SK-N-MC (cell line): ENCODE data around the gene ATP13A5.

ENCODE experiments used
- DNase-seq: peaks from one replicate; pipeline ENCODE4 v3.0.0-alpha.2; 2011; ENCODE audit warnings: low read depth, low spot score
- H3K27ac ChIP-seq: fragments of 200-600 bp; sonication (generic); 2 replicates; pipeline ENCODE4 v1.5.1; 2016; ENCODE audit warnings: mixed run types
- H3K36me3 ChIP-seq: fragments of 200-600 bp; sonication (generic); 2 replicates; pipeline ENCODE4 v1.6.1; 2017; ENCODE audit warnings: antibody characterized with exemption, low read length, mixed read lengths; ENCODE audit not compliant: insufficient read depth
- H3K4me3 ChIP-seq: fragments of 200-600 bp; sonication (generic); 2 replicates; pipeline ENCODE4 v1.5.1; 2016
- H3K9ac ChIP-seq: fragments of 200-600 bp; sonication (generic); 2 replicates; pipeline ENCODE4 v1.8.0; 2017; ENCODE audit warnings: mixed run types, mixed read lengths; ENCODE audit not compliant: insufficient read length
- H3K9me3 ChIP-seq: fragments of 200-600 bp; sonication (generic); 2 replicates; pipeline ENCODE4 v1.6.1; 2017; ENCODE audit warnings: low read depth, mild to moderate bottlenecking, antibody characterized with exemption, low read length, moderate library complexity, mixed read lengths
- EZH2 ChIP-seq: fragments of 200-600 bp; sonication (generic); IDR thresholded peaks from one replicate; pipeline ENCODE4 v1.6.1; 2017; ENCODE audit warnings: antibody characterized with exemption
- FOXP2 ChIP-seq: optimal IDR thresholded peaks from 2 replicates; pipeline ENCODE3; 2011; ENCODE audit warnings: mild to moderate bottlenecking, moderate library complexity; ENCODE audit not compliant: insufficient read depth; ENCODE audit errors: extremely low read length, control extremely low read depth
- POLR2AphosphoS5 ChIP-seq: IDR thresholded peaks from 2 replicates; pipeline ENCODE4 v1.6.1; 2012; ENCODE audit warnings: mild to moderate bottlenecking, low read depth, low read length, borderline replicate concordance

The ATP13A5 gene

GRCh38 chr3:193240850-193241706 is 137.5 kb downstream of the ATP13A5 start, which contains the start of gene PLAAT1:
TSS of gene PLAAT1 (plus strand) at chr3:193241222. CDS start at chr3:193255651, 14,429 bp downstream.
- H3K9me3 ChIP-seq = no peaks in the 10 kb centered on the region
- H3K36me3 ChIP-seq = no peaks in the 10 kb centered on the region
- H3K9ac ChIP-seq = peak within 1 kb of the TSS; percentile 63
- TF ChIP-seq EZH2 (no peak), POLR2AphosphoS5 (peak; percentile 53)
- H3K27ac ChIP-seq = peak within 1 kb of the TSS; percentile 12; the same call in 1 of the 2 replicates
- H3K4me3 ChIP-seq = peak within 1 kb of the TSS; percentile 79
- DNase-seq = no peak

- H3K4me3 ChIP-seq = peak overlapping the region; percentile 79
- H3K9ac ChIP-seq = peak overlapping the region; percentile 63
- no peak overlapping the region for H3K27ac ChIP-seq
- TF ChIP-seq POLR2AphosphoS5 (no peak), FOXP2 (no peak), EZH2 (no peak)
- no peaks in the 10 kb centered on the region for H3K9me3 ChIP-seq
- no peak for DNase-seq
- H3K36me3 ChIP-seq = no peaks in the 10 kb centered on the region
These were observed 138.1 kb downstream of the ATP13A5 start for GRCh38 chr3:193240436-193240849.

- Histone ChIP-seq H3K9me3 (no peaks in the 10 kb centered on the region), H3K36me3 (no peaks in the 10 kb centered on the region), H3K27ac (peak overlapping the region; percentile 6; the same call in 1 of the 2 replicates), H3K9ac (no peak overlapping the region), H3K4me3 (peak overlapping the region; percentile 37)
- TF ChIP-seq FOXP2 = no peak
- TF ChIP-seq EZH2 = no peak
- TF ChIP-seq POLR2AphosphoS5 = no peak
- no peak for DNase-seq
These were observed 141.5 kb downstream of the ATP13A5 start for GRCh38 chr3:193237030-193237429.

- H3K36me3 ChIP-seq = no peaks in the 10 kb centered on the region
- no peaks in the 10 kb centered on the region for H3K9me3 ChIP-seq
- TF ChIP-seq FOXP2 = no peak
- no peak for TF ChIP-seq EZH2
- no peak for TF ChIP-seq POLR2AphosphoS5
- H3K9ac ChIP-seq = no peak overlapping the region
- no peak for DNase-seq
- peak overlapping the region; percentile 6; the same call in 1 of the 2 replicates for H3K27ac ChIP-seq
- H3K4me3 ChIP-seq = peak overlapping the region; percentile 37
These were observed 142.0 kb downstream of the ATP13A5 start for GRCh38 chr3:193236599-193236998.

- TF ChIP-seq EZH2 (no peak), POLR2AphosphoS5 (no peak), FOXP2 (no peak)
- no peak for DNase-seq
- Histone ChIP-seq H3K9me3 (no peaks in the 10 kb centered on the region), H3K27ac (no peak overlapping the region), H3K9ac (no peak overlapping the region), H3K36me3 (no peaks in the 10 kb centered on the region), H3K4me3 (no peak overlapping the region)
These were observed 147.4 kb downstream of the ATP13A5 start for GRCh38 chr3:193231201-193231600.

- DNase-seq = no peak
- H3K36me3 ChIP-seq = no peaks in the 10 kb centered on the region
- H3K4me3 ChIP-seq = no peak overlapping the region
- TF ChIP-seq POLR2AphosphoS5 (no peak), EZH2 (no peak), FOXP2 (no peak)
- no peaks in the 10 kb centered on the region for H3K9me3 ChIP-seq
- no peak overlapping the region for H3K27ac ChIP-seq
- no peak overlapping the region for H3K9ac ChIP-seq
These were observed 147.9 kb downstream of the ATP13A5 start for GRCh38 chr3:193230610-193231009.

- Histone ChIP-seq H3K9me3 (no peaks in the 10 kb centered on the region), H3K36me3 (no peaks in the 10 kb centered on the region), H3K27ac (no peak overlapping the region), H3K4me3 (no peak overlapping the region), H3K9ac (no peak overlapping the region)
- no peak for DNase-seq
- no peak for TF ChIP-seq EZH2
- TF ChIP-seq FOXP2 = no peak
- TF ChIP-seq POLR2AphosphoS5 = no peak
These were observed 148.6 kb downstream of the ATP13A5 start for GRCh38 chr3:193229851-193230420.

GRCh38 chr3:193228206-193228605 is 150.3 kb downstream of the ATP13A5 start:
- no peaks in the 10 kb centered on the region for H3K36me3 ChIP-seq
- DNase-seq = no peak
- no peak overlapping the region for H3K27ac ChIP-seq
- no peak overlapping the region for H3K4me3 ChIP-seq
- H3K9me3 ChIP-seq = no peaks in the 10 kb centered on the region
- H3K9ac ChIP-seq = no peak overlapping the region
- no peak for TF ChIP-seq FOXP2
- no peak for TF ChIP-seq POLR2AphosphoS5
- no peak for TF ChIP-seq EZH2
